SK-N-SH treated with all-trans-retinoic acid at 6 μM for 48 hours (cell line): ENCODE results near the gene ASS1.

ENCODE experiments used
- ATAC-seq: fragments of 200-7000 bp; cut with Tn5 transposase; 3 replicates; pipeline ENCODE4 v1.9.1; 2020; ENCODE audit warnings: mild to moderate bottlenecking, moderate library complexity
- ARNTL ChIP-seq: fragments of 450-650 bp; formaldehyde crosslinking; IDR thresholded peaks from 2 replicates; pipeline ENCODE4 v1.5.0; 2020; ENCODE audit warnings: low read depth, mild to moderate bottlenecking, moderate library complexity, borderline replicate concordance
- BACH2 ChIP-seq: fragments of 250-450 bp; sonication (Bioruptor Pico); IDR thresholded peaks from 2 replicates; pipeline ENCODE4 v1.9.0; 2021; ENCODE audit warnings: mild to moderate bottlenecking, borderline replicate concordance
- CSDC2 ChIP-seq: fragments of 250-450 bp; sonication (Bioruptor Pico); IDR thresholded peaks from 2 replicates; pipeline ENCODE4 v1.5.0; 2020; ENCODE audit warnings: mild to moderate bottlenecking, moderate library complexity
- ESRRG ChIP-seq: fragments of 250-450 bp; sonication (Bioruptor Pico); IDR thresholded peaks from 2 replicates; pipeline ENCODE4 v1.6.1; 2021; ENCODE audit warnings: mild to moderate bottlenecking
- GLIS3 ChIP-seq: fragments of 250-450 bp; sonication (Bioruptor Pico); IDR thresholded peaks from 2 replicates; pipeline ENCODE4 v1.5.0; 2020; ENCODE audit warnings: mild to moderate bottlenecking, moderate library complexity
- ISL1 ChIP-seq: fragments of 250-450 bp; sonication (Bioruptor Pico); IDR thresholded peaks from 2 replicates; pipeline ENCODE4 v2.1.2; 2022; ENCODE audit warnings: mild to moderate bottlenecking, moderate library complexity
- OSR1 ChIP-seq: fragments of 250-450 bp; sonication (Bioruptor Pico); IDR thresholded peaks from 2 replicates; pipeline ENCODE4 v1.8.0; 2022; ENCODE audit warnings: moderate library complexity, mild to moderate bottlenecking, inconsistent platforms
- PPARA ChIP-seq: fragments of 250-450 bp; sonication (Bioruptor Pico); IDR thresholded peaks from 2 replicates; pipeline ENCODE4 v1.5.0; 2020; ENCODE audit warnings: mild to moderate bottlenecking, borderline replicate concordance
- RARB ChIP-seq: fragments of 250-450 bp; sonication (Bioruptor Pico); IDR thresholded peaks from 2 replicates; pipeline ENCODE4 v1.8.0; 2021; ENCODE audit warnings: mild to moderate bottlenecking, moderate library complexity
- SNAI2 ChIP-seq: fragments of 250-450 bp; sonication (Bioruptor Pico); IDR thresholded peaks from 2 replicates; pipeline ENCODE4 v1.5.0; 2020; ENCODE audit warnings: mild to moderate bottlenecking, moderate library complexity
- TCF4 ChIP-seq: fragments of 250-450 bp; sonication (Bioruptor Pico); IDR thresholded peaks from 2 replicates; pipeline ENCODE4 v1.8.0; 2021; ENCODE audit warnings: mild to moderate bottlenecking, moderate library complexity, borderline replicate concordance
- TOX ChIP-seq: fragments of 250-450 bp; sonication (Bioruptor Pico); IDR thresholded peaks from 2 replicates; pipeline ENCODE4 v1.8.0; 2021; ENCODE audit warnings: mild to moderate bottlenecking, moderate library complexity, borderline replicate concordance
- ZC3H10 ChIP-seq: fragments of 250-450 bp; sonication (Bioruptor Pico); IDR thresholded peaks from 2 replicates; pipeline ENCODE4 v1.5.1; 2021; ENCODE audit warnings: mild to moderate bottlenecking, moderate library complexity
- ZFP3 ChIP-seq: fragments of 250-450 bp; sonication (Bioruptor Pico); IDR thresholded peaks from 2 replicates; pipeline ENCODE4 v1.5.0; 2020; ENCODE audit warnings: mild to moderate bottlenecking, moderate library complexity
- ZFP30 ChIP-seq: fragments of 450-650 bp; formaldehyde crosslinking; IDR thresholded peaks from 2 replicates; pipeline ENCODE4 v1.5.0; 2022; ENCODE audit warnings: mild to moderate bottlenecking, moderate library complexity
- ZNF565 ChIP-seq: fragments of 450-650 bp; formaldehyde crosslinking; conservative IDR thresholded peaks from 2 replicates; pipeline ENCODE4 v1.5.0; 2020; ENCODE audit warnings: low read depth, mild to moderate bottlenecking, moderate library complexity
- ZNF70 ChIP-seq: fragments of 450-650 bp; formaldehyde crosslinking; IDR thresholded peaks from 2 replicates; pipeline ENCODE4 v1.5.0; 2020; ENCODE audit warnings: mild to moderate bottlenecking, moderate library complexity
- ZNF8 ChIP-seq: fragments of 450-650 bp; formaldehyde crosslinking; IDR thresholded peaks from 2 replicates; pipeline ENCODE4 v1.5.0; 2020; ENCODE audit warnings: mild to moderate bottlenecking, moderate library complexity
- TF ChIP-seq, protein P1 (sequence below): fragments of 250-450 bp; sonication (Bioruptor Pico); IDR thresholded peaks from 2 replicates; pipeline ENCODE4 v1.8.0; 2020; ENCODE audit warnings: mild to moderate bottlenecking, moderate library complexity, borderline replicate concordance
- TF ChIP-seq, protein P2 (sequence below): fragments of 250-450 bp; sonication (Bioruptor Pico); IDR thresholded peaks from 2 replicates; pipeline ENCODE4 v1.5.1; 2021; ENCODE audit warnings: mild to moderate bottlenecking, moderate library complexity
- TF ChIP-seq, protein P3 (sequence below): fragments of 250-450 bp; sonication (Bioruptor Pico); IDR thresholded peaks from 2 replicates; pipeline ENCODE4 v1.5.0; 2020; ENCODE audit warnings: mild to moderate bottlenecking, moderate library complexity
- TF ChIP-seq, protein P4 (sequence below): fragments of 250-450 bp; sonication (Bioruptor Pico); IDR thresholded peaks from 2 replicates; pipeline ENCODE4 v1.5.1; 2020; ENCODE audit warnings: low read depth, mild to moderate bottlenecking, moderate library complexity

The ASS1 gene

DNA sequence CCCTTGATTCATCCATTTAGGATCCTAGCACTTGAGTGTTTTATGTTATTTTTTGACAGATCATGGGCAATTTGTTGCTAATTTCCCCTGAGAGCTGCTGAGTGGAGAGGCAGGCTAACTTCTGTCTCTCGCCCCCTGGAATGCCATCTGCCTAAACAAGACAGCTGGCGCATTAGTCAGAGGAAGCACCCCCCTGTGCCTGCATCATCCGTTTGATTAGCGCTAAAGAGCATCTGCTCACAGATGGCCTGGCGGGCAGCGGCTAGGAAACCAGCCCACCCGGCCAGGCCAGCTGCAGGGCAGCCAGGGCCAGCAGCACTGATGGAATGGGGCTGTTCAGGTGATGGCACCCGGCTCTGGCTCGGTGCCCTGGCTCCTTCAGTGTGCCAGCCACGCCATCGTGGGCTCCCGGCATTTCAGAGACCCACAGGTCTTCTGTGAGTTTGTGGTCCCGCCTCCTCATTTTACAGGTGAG lies 22.9 kb upstream of the ASS1 start (continued):
- TF ChIP-seq, protein P1, sequence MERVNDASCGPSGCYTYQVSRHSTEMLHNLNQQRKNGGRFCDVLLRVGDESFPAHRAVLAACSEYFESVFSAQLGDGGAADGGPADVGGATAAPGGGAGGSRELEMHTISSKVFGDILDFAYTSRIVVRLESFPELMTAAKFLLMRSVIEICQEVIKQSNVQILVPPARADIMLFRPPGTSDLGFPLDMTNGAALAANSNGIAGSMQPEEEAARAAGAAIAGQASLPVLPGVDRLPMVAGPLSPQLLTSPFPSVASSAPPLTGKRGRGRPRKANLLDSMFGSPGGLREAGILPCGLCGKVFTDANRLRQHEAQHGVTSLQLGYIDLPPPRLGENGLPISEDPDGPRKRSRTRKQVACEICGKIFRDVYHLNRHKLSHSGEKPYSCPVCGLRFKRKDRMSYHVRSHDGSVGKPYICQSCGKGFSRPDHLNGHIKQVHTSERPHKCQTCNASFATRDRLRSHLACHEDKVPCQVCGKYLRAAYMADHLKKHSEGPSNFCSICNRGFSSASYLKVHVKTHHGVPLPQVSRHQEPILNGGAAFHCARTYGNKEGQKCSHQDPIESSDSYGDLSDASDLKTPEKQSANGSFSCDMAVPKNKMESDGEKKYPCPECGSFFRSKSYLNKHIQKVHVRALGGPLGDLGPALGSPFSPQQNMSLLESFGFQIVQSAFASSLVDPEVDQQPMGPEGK (CRISPR knock-in tag), result 0 out of 2 replicates have a peak, but pooled peaks have one; percentile 57
- TF ChIP-seq ZFP3 (CRISPR knock-in tag), result peak; percentile 61; the same call in 1 of the 2 replicates
- no peak for TF ChIP-seq TOX (CRISPR knock-in tag)
- TF ChIP-seq PPARA (CRISPR knock-in tag), result no peak
- TF ChIP-seq GLIS3 (CRISPR knock-in tag), result peak; percentile 73; the same call in 1 of the 2 replicates
- TF ChIP-seq ESRRG (CRISPR knock-in tag), result no peak
- no peak for TF ChIP-seq ARNTL (CRISPR knock-in tag)
- no peak for TF ChIP-seq RARB (CRISPR knock-in tag)
- TF ChIP-seq SNAI2 (CRISPR knock-in tag), result peak; percentile 95
- 0 out of 2 replicates have a peak, but pooled peaks have one; percentile 20 for TF ChIP-seq ZNF8 (CRISPR knock-in tag)
- no peak for TF ChIP-seq ZNF70

DNA sequence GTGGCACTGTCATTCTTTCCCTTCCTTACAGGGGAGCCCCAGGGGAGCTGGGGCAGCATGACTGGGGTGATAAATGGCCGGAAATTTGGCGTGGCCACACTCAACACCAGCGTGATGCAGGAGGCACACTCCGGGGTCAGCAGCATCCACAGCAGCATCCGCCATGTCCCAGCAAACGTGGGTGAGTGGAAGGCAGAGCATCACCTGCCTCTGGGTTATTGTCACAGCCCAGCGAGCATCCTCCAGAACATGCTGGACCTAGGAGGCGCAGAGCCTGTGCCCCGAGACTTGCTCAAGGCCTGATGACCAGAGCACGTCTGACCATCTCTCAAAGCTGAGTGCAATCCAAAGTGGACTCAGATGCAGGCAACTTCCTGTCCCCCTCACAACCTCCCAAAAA lies 22.2 kb upstream of the ASS1 start:
- no peak for TF ChIP-seq TCF4
- no peak for TF ChIP-seq ZFP3 (CRISPR knock-in tag)
- TF ChIP-seq ESRRG (CRISPR knock-in tag), result no peak
- TF ChIP-seq PPARA (CRISPR knock-in tag), result no peak
- TF ChIP-seq ARNTL (CRISPR knock-in tag), result no peak
- TF ChIP-seq BACH2, result no peak
- TF ChIP-seq, protein P2, sequence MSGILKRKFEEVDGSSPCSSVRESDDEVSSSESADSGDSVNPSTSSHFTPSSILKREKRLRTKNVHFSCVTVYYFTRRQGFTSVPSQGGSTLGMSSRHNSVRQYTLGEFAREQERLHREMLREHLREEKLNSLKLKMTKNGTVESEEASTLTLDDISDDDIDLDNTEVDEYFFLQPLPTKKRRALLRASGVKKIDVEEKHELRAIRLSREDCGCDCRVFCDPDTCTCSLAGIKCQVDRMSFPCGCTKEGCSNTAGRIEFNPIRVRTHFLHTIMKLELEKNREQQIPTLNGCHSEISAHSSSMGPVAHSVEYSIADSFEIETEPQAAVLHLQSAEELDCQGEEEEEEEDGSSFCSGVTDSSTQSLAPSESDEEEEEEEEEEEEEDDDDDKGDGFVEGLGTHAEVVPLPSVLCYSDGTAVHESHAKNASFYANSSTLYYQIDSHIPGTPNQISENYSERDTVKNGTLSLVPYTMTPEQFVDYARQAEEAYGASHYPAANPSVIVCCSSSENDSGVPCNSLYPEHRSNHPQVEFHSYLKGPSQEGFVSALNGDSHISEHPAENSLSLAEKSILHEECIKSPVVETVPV (CRISPR knock-in tag), result no peak
- TF ChIP-seq, protein P3, sequence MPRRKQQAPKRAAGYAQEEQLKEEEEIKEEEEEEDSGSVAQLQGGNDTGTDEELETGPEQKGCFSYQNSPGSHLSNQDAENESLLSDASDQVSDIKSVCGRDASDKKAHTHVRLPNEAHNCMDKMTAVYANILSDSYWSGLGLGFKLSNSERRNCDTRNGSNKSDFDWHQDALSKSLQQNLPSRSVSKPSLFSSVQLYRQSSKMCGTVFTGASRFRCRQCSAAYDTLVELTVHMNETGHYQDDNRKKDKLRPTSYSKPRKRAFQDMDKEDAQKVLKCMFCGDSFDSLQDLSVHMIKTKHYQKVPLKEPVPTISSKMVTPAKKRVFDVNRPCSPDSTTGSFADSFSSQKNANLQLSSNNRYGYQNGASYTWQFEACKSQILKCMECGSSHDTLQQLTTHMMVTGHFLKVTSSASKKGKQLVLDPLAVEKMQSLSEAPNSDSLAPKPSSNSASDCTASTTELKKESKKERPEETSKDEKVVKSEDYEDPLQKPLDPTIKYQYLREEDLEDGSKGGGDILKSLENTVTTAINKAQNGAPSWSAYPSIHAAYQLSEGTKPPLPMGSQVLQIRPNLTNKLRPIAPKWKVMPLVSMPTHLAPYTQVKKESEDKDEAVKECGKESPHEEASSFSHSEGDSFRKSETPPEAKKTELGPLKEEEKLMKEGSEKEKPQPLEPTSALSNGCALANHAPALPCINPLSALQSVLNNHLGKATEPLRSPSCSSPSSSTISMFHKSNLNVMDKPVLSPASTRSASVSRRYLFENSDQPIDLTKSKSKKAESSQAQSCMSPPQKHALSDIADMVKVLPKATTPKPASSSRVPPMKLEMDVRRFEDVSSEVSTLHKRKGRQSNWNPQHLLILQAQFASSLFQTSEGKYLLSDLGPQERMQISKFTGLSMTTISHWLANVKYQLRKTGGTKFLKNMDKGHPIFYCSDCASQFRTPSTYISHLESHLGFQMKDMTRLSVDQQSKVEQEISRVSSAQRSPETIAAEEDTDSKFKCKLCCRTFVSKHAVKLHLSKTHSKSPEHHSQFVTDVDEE (CRISPR knock-in tag), result no peak
- no peak for TF ChIP-seq ZNF8 (CRISPR knock-in tag)
- TF ChIP-seq ISL1, result no peak
- no peak for TF ChIP-seq ZNF565 (CRISPR knock-in tag)
- no peak for TF ChIP-seq TOX (CRISPR knock-in tag)
- TF ChIP-seq ZC3H10 (CRISPR knock-in tag), result no peak
- TF ChIP-seq, protein P4, sequence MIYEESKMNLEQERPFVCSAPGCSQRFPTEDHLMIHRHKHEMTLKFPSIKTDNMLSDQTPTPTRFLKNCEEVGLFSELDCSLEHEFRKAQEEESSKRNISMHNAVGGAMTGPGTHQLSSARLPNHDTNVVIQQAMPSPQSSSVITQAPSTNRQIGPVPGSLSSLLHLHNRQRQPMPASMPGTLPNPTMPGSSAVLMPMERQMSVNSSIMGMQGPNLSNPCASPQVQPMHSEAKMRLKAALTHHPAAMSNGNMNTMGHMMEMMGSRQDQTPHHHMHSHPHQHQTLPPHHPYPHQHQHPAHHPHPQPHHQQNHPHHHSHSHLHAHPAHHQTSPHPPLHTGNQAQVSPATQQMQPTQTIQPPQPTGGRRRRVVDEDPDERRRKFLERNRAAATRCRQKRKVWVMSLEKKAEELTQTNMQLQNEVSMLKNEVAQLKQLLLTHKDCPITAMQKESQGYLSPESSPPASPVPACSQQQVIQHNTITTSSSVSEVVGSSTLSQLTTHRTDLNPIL (CRISPR knock-in tag), result no peak
- TF ChIP-seq ZNF70, result no peak
- TF ChIP-seq OSR1 (CRISPR knock-in tag), result no peak
- TF ChIP-seq ZFP30 (CRISPR knock-in tag), result no peak
- TF ChIP-seq, protein P1 (CRISPR knock-in tag), result no peak
- ATAC-seq, result no peak

DNA sequence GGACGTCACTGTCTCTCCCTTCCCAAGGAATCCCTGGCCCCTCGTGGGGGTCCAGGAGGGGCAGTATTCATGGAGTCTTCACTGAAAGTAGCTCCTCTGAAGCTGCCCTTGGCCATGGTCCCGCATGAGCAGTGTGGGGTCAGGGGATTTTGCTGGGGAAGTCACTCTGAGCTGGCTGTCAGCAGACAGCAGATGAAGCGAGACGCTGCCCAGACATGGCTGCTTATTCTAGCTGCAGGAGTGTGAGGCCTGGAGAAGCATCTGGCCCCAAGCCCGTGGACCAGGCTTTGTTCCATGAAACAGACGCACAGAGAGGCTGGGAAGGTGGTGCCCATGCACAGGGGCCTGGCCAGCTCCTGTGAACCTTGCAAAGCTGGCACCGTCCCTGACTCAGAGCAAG lies 21.5 kb upstream of the ASS1 start:
- peak; percentile 9; the same call in 1 of the 3 replicates for ATAC-seq
- TF ChIP-seq CSDC2 (no peak), ZNF8 (CRISPR knock-in tag) (no peak), ZFP30 (CRISPR knock-in tag) (no peak), BACH2 (no peak), TCF4 (peak; percentile 87), ARNTL (CRISPR knock-in tag) (no peak), ZNF70 (peak; percentile 44)
- TF ChIP-seq, protein P2 (CRISPR knock-in tag), result peak; percentile 11; the same call in 1 of the 2 replicates
- TF ChIP-seq, protein P4 (CRISPR knock-in tag), result no peak
